ENCODE results near the gene ENKUR. TPM values are rescaled to one million over a fixed set of nuclear protein-coding genes. Genes with fewer than 3 reads are reported as not detected.

Gene ENKUR
- total RNA-seq, 2 experiments from 2014 or later, result not detected

DNA sequence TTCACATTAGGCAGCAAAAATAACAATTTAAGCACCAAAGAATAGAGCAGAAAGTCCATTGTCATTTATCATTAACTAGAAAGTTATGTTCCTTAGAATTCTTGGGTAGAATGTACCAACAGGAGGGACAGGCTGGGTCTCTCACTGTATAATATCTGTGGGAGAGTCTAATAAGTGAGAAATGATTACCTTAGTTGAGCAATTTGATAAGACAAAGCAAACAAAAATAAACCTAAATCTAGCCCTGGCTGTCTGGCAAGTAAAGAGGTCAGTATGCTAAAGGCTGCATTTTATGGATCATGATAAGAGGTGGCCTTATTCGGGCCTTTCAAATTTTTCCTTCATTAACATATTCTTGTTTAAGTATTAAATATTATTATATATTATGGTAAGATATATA is 36.1 kb upstream of the ENKUR start:
- CTCF ChIA-PET, result no interaction called here
- no peak overlapping the region for H3K4me3 ChIP-seq (ENCODE audit: low read length)
- H3K4me1 ChIP-seq (ENCODE audit: insufficient read depth, low read length), result no peaks in the 10 kb centered on the region
- no peak for ATAC-seq (ENCODE audit: poor library complexity)
- no peak overlapping the region for H3K27ac ChIP-seq (ENCODE audit: low read depth in 1 of 2, low read length in 2 of 2)
- Mint-ChIP-seq H3K4me1 (ENCODE audit: low read depth) (no peaks in the 10 kb centered on the region), H3K36me3 (ENCODE audit: low read depth) (no peaks in the 10 kb centered on the region), H3K27me3 (peaks cover 28% of the 10 kb centered on the region), H3K4me3 (no peak overlapping the region), H3K9me3 (no peaks in the 10 kb centered on the region), H3K27ac (no peak overlapping the region)
- H3K9me3 ChIP-seq (ENCODE audit: control insufficient read depth in 1 of 2, insufficient read depth in 1 of 2, low read length in 2 of 2), result no peaks in the 10 kb centered on the region
- no peaks in the 10 kb centered on the region for H3K36me3 ChIP-seq (ENCODE audit: insufficient read depth, low read length)
- intact Hi-C loops (cut with DNase I, micrococcal nuclease), result no loop called here
- TF ChIP-seq, protein P1, sequence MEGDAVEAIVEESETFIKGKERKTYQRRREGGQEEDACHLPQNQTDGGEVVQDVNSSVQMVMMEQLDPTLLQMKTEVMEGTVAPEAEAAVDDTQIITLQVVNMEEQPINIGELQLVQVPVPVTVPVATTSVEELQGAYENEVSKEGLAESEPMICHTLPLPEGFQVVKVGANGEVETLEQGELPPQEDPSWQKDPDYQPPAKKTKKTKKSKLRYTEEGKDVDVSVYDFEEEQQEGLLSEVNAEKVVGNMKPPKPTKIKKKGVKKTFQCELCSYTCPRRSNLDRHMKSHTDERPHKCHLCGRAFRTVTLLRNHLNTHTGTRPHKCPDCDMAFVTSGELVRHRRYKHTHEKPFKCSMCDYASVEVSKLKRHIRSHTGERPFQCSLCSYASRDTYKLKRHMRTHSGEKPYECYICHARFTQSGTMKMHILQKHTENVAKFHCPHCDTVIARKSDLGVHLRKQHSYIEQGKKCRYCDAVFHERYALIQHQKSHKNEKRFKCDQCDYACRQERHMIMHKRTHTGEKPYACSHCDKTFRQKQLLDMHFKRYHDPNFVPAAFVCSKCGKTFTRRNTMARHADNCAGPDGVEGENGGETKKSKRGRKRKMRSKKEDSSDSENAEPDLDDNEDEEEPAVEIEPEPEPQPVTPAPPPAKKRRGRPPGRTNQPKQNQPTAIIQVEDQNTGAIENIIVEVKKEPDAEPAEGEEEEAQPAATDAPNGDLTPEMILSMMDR (IDR thresholded peaks at IDR 0.05), result no peak
- H3K27me3 ChIP-seq (ENCODE audit: control insufficient read depth in 1 of 2, insufficient read depth in 2 of 2, low read length in 2 of 2), result no peaks in the 10 kb centered on the region
- no peak for DNase-seq
- POLR2A ChIA-PET, result no interaction called here

DNA sequence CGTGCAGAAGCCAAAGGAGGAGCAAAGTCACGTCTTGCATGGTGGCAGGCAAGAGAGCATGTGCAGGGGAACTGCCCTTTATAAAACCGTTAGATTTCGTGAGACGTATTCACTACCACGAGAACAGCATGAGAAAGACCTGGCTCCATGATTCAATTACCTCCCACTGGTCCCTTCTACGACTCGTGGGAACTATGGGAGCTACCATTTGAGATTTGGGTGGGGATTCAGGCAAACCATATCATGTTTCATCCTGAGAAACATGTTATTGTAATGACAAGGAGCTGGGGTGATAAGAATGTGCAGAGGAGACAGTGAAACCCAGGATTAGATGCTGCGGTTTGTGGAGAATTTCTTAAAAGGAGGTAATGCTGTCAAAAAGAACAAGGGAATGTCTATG is 34.4 kb upstream of the ENKUR start:
- Mint-ChIP-seq H3K9me3 (no peaks in the 10 kb centered on the region), H3K4me1 (ENCODE audit: low read depth) (no peaks in the 10 kb centered on the region), H3K4me3 (no peak overlapping the region), H3K36me3 (ENCODE audit: low read depth) (no peaks in the 10 kb centered on the region), H3K27me3 (peaks cover 33% of the 10 kb centered on the region), H3K27ac (no peak overlapping the region)
- DNase-seq (no peak), ATAC-seq (ENCODE audit: poor library complexity) (no peak)
- intact Hi-C loops (cut with DNase I, micrococcal nuclease), result no loop called here
- no peaks in the 10 kb centered on the region for H3K36me3 ChIP-seq (ENCODE audit: insufficient read depth, low read length)
- no peaks in the 10 kb centered on the region for H3K4me1 ChIP-seq (ENCODE audit: insufficient read depth, low read length)
- no peak overlapping the region for H3K27ac ChIP-seq (ENCODE audit: low read depth in 1 of 2, low read length in 2 of 2)
- H3K9me3 ChIP-seq (ENCODE audit: control insufficient read depth in 1 of 2, insufficient read depth in 1 of 2, low read length in 2 of 2), result no peaks in the 10 kb centered on the region
- POLR2A ChIA-PET, result no interaction called here
- CTCF ChIA-PET, result no interaction called here
- TF ChIP-seq, protein P1 (IDR thresholded peaks at IDR 0.05), result no peak
- peaks cover 3 to 4% of the 10 kb centered on the region in 2 experiments for H3K27me3 ChIP-seq (ENCODE audit: control insufficient read depth in 1 of 2, insufficient read depth in 2 of 2, low read length in 2 of 2)
- H3K4me3 ChIP-seq (ENCODE audit: low read length), result no peak overlapping the region

GRCh38 chr10:25049966-25050365 is 34.0 kb upstream of the ENKUR start:
- no peaks in the 10 kb centered on the region for H3K36me3 ChIP-seq (ENCODE audit: insufficient read depth, low read length)
- no peak overlapping the region for H3K4me3 ChIP-seq (ENCODE audit: low read length)
- H3K27me3 Mint-ChIP-seq, result peaks cover 32% of the 10 kb centered on the region
- no peaks in the 10 kb centered on the region for H3K4me1 ChIP-seq (ENCODE audit: insufficient read depth, low read length)
- ChIA-PET POLR2A (no interaction called here), CTCF (no interaction called here)
- intact Hi-C loops (cut with DNase I, micrococcal nuclease), result no loop called here
- DNase-seq, result no peak
- H3K9me3 Mint-ChIP-seq, result no peaks in the 10 kb centered on the region
- H3K27ac Mint-ChIP-seq, result no peak overlapping the region
- H3K9me3 ChIP-seq (ENCODE audit: control insufficient read depth in 1 of 2, insufficient read depth in 1 of 2, low read length in 2 of 2), result no peaks in the 10 kb centered on the region
- H3K36me3 Mint-ChIP-seq (ENCODE audit: low read depth), result no peaks in the 10 kb centered on the region
- no peak overlapping the region for H3K4me3 Mint-ChIP-seq
- no peak for ATAC-seq (ENCODE audit: poor library complexity)
- peaks cover 3 to 4% of the 10 kb centered on the region in 2 experiments for H3K27me3 ChIP-seq (ENCODE audit: control insufficient read depth in 1 of 2, insufficient read depth in 2 of 2, low read length in 2 of 2)
- TF ChIP-seq, protein P1 (IDR thresholded peaks at IDR 0.05), result no peak
- no peak overlapping the region for H3K27ac ChIP-seq (ENCODE audit: low read depth in 1 of 2, low read length in 2 of 2)
- no peaks in the 10 kb centered on the region for H3K4me1 Mint-ChIP-seq (ENCODE audit: low read depth)

All from CD4-positive, alpha-beta T cell (primary cell).